ENCODE data around the gene HPCA.

The HPCA gene

GRCh38 chr1:32926562-32926961 is 40.3 kb downstream of the HPCA start:
- DNase-seq (ENCODE audit: extremely low read depth, low read depth), result no peak
- no peak overlapping the region for H3K4me3 ChIP-seq (replicated peaks; ENCODE audit: low read depth, low read length)
- TF ChIP-seq, protein P1, sequence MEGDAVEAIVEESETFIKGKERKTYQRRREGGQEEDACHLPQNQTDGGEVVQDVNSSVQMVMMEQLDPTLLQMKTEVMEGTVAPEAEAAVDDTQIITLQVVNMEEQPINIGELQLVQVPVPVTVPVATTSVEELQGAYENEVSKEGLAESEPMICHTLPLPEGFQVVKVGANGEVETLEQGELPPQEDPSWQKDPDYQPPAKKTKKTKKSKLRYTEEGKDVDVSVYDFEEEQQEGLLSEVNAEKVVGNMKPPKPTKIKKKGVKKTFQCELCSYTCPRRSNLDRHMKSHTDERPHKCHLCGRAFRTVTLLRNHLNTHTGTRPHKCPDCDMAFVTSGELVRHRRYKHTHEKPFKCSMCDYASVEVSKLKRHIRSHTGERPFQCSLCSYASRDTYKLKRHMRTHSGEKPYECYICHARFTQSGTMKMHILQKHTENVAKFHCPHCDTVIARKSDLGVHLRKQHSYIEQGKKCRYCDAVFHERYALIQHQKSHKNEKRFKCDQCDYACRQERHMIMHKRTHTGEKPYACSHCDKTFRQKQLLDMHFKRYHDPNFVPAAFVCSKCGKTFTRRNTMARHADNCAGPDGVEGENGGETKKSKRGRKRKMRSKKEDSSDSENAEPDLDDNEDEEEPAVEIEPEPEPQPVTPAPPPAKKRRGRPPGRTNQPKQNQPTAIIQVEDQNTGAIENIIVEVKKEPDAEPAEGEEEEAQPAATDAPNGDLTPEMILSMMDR (IDR thresholded peaks at IDR 0.05; ENCODE audit: low read depth, low read length, missing control alignments), result no peak

DNA sequence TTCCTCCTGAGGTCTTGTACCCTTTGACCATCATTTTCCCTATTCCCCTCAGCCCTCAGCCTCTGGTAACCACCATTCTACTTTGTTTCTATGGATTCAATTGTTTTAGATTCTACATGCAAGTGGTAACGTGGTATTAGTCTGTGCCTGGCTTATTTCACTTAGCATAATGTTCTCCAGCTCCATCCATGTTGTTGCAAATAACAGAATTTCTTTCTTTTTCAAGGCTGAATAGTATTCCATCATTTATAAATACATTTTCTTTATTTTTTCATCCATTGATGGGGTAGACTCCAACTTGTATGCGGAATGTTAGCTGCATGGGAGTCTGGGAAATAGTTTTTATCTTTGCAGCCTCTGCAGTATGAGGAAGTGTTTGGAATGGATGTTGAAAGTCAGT is 41.1 kb downstream of the HPCA start:
- H3K4me3 ChIP-seq (replicated peaks; ENCODE audit: low read depth, low read length), result no peak overlapping the region
- DNase-seq (ENCODE audit: extremely low read depth, low read depth), result no peak
- TF ChIP-seq, protein P1 (IDR thresholded peaks at IDR 0.05; ENCODE audit: low read depth, low read length, missing control alignments), result no peak

- H3K4me3 ChIP-seq (replicated peaks; ENCODE audit: low read depth, low read length), result no peak overlapping the region
- no peak for DNase-seq (ENCODE audit: extremely low read depth, low read depth)
- TF ChIP-seq, protein P1 (IDR thresholded peaks at IDR 0.05; ENCODE audit: low read depth, low read length, missing control alignments), result no peak
Measured at GRCh38 chr1:32928285-32928684, 42.0 kb downstream of the HPCA start.

GRCh38 chr1:32928715-32929114 is 42.4 kb downstream of the HPCA start:
- H3K4me3 ChIP-seq (replicated peaks; ENCODE audit: low read depth, low read length), result no peak overlapping the region
- TF ChIP-seq, protein P1 (IDR thresholded peaks at IDR 0.05; ENCODE audit: low read depth, low read length, missing control alignments), result no peak
- DNase-seq (ENCODE audit: extremely low read depth, low read depth), result no peak

DNA sequence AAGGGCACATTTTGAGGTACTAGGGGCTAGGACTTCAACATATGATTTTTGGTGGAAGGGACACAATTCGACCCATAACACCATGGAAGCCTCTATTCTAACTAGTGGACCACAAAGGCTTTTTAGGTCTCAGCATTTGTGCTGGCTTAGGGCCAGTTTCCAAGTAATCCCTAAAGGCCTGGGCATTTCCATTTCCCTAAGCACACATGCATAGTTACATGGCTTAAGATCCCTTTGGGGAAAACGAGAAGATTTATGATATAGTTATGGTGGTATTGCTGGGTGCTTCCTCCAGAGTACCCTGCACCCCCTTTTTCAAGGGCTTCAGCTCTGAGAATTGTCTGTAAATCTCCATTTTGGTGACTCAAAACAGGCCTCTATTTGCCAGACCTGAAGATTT is 43.1 kb downstream of the HPCA start:
- no peak overlapping the region for H3K4me3 ChIP-seq (replicated peaks; ENCODE audit: low read depth, low read length)
- TF ChIP-seq, protein P1 (IDR thresholded peaks at IDR 0.05; ENCODE audit: low read depth, low read length, missing control alignments), result no peak
- no peak for DNase-seq (ENCODE audit: extremely low read depth, low read depth)

DNA sequence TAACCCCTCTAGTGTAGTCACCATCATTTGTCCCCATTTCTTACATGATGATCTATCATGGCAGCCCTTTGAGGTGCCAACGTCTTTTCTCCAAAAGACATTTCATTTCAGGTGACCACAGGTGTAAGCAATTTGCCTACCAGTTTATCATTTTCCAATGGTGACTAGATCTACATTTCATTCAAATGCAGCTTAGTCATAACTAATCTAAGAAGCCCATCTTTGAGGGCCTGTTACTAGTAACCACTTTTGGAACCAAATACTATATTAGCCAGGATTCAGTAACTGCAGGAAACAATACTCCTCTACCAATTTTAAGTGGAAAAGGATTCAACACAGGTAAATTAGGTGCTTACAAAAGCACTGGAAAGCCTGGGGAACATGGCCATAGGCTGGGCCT is 45.5 kb downstream of the HPCA start:
- H3K4me3 ChIP-seq (replicated peaks; ENCODE audit: low read depth, low read length), result no peak overlapping the region
- DNase-seq (ENCODE audit: extremely low read depth, low read depth), result no peak
- TF ChIP-seq, protein P1 (IDR thresholded peaks at IDR 0.05; ENCODE audit: low read depth, low read length, missing control alignments), result no peak

DNA sequence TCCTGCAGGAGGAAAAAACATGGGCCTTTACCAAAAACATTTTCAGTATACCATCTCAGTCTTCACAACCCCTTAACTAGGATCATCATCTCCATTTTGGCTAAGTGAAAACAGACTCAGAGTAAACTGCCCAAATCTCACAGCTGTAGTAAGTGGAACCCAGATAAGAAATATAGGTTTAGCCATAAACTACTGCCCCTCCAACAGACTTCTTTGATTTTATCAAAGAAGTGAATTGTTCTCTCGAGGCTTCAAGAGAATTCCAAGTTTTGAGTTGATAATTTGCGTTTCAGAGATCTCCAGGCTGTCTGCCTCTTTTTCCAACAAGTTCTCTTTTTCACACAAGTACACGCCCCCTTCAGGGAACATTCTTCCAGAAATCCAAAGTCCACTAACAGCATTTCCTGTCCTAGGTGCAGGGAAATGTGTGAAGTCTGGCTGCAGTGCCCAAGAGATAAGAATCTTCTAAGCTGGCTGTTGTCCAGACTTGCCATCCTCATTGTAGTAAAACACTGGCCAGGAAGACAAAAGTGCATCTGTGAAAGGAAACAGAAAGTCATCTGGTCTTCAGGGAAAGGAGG is 47.5 kb downstream of the HPCA start:
- no peak for DNase-seq (ENCODE audit: extremely low read depth, low read depth)
- TF ChIP-seq, protein P1 (IDR thresholded peaks at IDR 0.05; ENCODE audit: low read depth, low read length, missing control alignments), result no peak
- no peak overlapping the region for H3K4me3 ChIP-seq (replicated peaks; ENCODE audit: low read depth, low read length)

All from HFF-Myc (cell line).